GM23338 (cell line): ENCODE measurements around the gene BIN1.

Source experiments
- CTCF ChIP-seq, 2 experiments: fragments of 200-600 bp in 1 of 2; sonication (generic) in 1 of 2; conservative IDR thresholded peaks; 2 replicates each; pipeline versions ENCODE4 v1.5.1 to v1.6.1; 2016 to 2017; ENCODE audit warnings: antibody characterized with exemption in 2 of 2, low read depth in 2 of 2, mild to moderate bottlenecking in 2 of 2, moderate library complexity in 1 of 2
- ETS1 ChIP-seq: IDR thresholded peaks from 2 replicates; pipeline ENCODE4 v1.6.1; 2016; ENCODE audit warnings: antibody characterized with exemption
- EZH2 ChIP-seq: fragments of 200-600 bp; sonication (generic); IDR thresholded peaks from one replicate; pipeline ENCODE4 v1.8.0; 2017; ENCODE audit warnings: antibody characterized with exemption, mild to moderate bottlenecking, low read depth; ENCODE audit not compliant: unreplicated experiment
- EZH2phosphoT487 ChIP-seq: fragments of 200-600 bp; sonication (generic); IDR thresholded peaks from one replicate; pipeline ENCODE4 v1.8.1; 2018; ENCODE audit warnings: antibody characterized with exemption; ENCODE audit not compliant: unreplicated experiment
- JUNB ChIP-seq: IDR thresholded peaks from one replicate; pipeline ENCODE4 v1.6.1; 2016; ENCODE audit warnings: antibody characterized with exemption; ENCODE audit not compliant: unreplicated experiment
- POLR2AphosphoS5 ChIP-seq: IDR thresholded peaks from 2 replicates; pipeline ENCODE4 v1.6.1; 2016; ENCODE audit warnings: antibody characterized with exemption, low read depth
- REST ChIP-seq: IDR thresholded peaks from one replicate; pipeline ENCODE4 v1.6.1; 2018; ENCODE audit warnings: antibody characterized with exemption; ENCODE audit not compliant: unreplicated experiment

GRCh38 chr2:127150996-127151395 is 44.0 kb upstream of the BIN1 start:
- no peak for TF ChIP-seq CTCF (conservative IDR thresholded peaks at IDR 0.05; ENCODE audit: low read depth in 2 of 2)
- TF ChIP-seq POLR2AphosphoS5 = no peak
- TF ChIP-seq JUNB = no peak
- no peak for TF ChIP-seq REST
- no peak for TF ChIP-seq EZH2phosphoT487
- no peak for TF ChIP-seq ETS1
- TF ChIP-seq EZH2 = no peak
